ENCODE data around the gene FAM43A.

Gene FAM43A

DNA sequence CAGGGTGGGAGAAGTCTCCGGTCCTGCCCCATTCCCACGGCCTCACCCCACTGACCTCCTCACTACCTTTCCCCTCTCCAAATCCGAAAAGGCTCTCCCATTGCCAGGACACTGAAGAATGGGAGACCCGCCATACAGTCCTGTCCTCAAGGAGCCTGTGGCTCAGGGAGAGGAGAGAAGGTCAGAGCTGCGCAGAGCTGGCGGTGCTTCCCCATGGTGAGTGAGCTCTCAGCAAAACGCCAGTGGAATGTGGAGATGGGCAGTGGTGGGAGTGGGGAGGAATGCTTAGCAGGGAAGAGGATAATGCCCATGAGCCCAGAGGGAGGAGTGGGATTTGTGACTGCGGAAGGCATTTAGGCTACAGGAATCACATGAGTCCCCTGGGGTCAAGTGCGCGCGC, 20.1 kb downstream of the FAM43A start:
- no peaks in the 10 kb centered on the region for H3K36me3 Mint-ChIP-seq
- CTCF ChIA-PET: interaction anchor here (1.4 kb wide), 1 partner anchor 10 kb away, joined by 3 read pairs; no protein-coding TSS in a partner anchor
- H3K4me3 Mint-ChIP-seq: no peak overlapping the region
- no peak for DNase-seq
- no peak overlapping the region for H3K27ac Mint-ChIP-seq
- H3K27me3 Mint-ChIP-seq: peaks cover 15% of the 10 kb centered on the region
- H3K9me3 Mint-ChIP-seq: peaks cover 4% of the 10 kb centered on the region
- no peaks in the 10 kb centered on the region for H3K4me1 Mint-ChIP-seq

DNA sequence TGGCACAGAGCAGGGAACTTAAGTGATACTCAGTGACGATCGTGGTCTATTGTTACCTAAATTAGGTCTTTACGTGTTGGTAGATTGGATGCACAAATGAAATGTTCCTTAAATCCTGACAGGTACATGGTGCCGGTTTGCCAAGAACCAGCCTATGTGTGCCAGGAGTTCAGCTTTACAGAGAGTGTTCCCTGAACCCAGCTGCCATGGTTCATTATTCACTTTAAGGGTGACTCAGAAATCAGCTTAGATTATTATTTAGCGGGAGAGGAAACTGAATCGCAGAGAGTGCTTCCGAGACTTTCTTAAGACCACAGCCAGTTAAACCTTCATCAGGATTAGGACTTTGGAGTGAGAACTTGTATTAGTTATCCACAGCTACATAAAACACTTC, 21.5 kb downstream of the FAM43A start:
- Mint-ChIP-seq H3K9me3 (peaks cover 4% of the 10 kb centered on the region), H3K27me3 (peaks cover 16% of the 10 kb centered on the region), H3K4me3 (no peak overlapping the region), H3K36me3 (no peaks in the 10 kb centered on the region), H3K4me1 (no peaks in the 10 kb centered on the region), H3K27ac (no peak overlapping the region)
- CTCF ChIA-PET: no interaction called here
- DNase-seq: no peak

DNA sequence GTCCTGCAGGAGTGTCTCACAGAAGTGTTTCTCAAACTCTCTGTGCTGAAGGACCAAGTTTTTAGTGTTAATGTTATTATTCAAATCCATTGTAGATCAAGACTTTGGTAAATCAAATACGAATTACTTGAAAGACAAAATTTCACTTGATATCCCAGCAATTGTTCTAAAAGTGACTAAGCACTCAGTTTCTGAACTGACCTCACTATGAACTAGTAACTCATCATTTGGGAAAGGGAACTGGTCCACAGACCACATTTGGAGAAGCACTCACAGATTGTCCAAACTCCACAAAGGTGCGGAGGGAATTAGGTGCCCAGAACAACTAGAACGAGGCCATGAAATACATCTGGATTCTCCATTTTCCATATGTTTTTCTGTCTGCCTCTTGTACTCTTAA, 25.6 kb downstream of the FAM43A start:
- Mint-ChIP-seq H3K27ac (no peak overlapping the region), H3K27me3 (peaks cover 16% of the 10 kb centered on the region), H3K4me1 (no peaks in the 10 kb centered on the region), H3K36me3 (no peaks in the 10 kb centered on the region), H3K4me3 (no peak overlapping the region), H3K9me3 (peaks cover 4% of the 10 kb centered on the region)
- no peak for DNase-seq
- CTCF ChIA-PET: no interaction called here

DNA sequence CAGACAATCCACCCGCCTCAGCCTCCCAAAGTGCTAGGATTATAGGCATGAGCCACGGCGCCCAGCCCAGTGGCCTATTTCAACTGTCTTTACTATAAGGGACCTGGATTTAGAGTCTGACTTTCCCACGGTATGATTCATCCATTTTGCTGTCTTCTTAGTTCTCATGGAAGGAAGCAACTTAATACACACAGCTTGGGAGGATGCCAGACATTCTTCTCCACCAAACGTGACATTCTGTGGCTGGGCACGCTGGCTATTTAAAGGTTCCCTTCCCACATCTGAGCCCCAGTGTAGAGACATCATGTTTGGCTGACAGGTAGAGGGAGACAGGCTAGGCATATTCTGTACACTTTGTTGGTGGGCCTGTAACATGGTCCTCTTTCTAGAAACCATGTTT, 26.2 kb downstream of the FAM43A start:
- CTCF ChIA-PET: no interaction called here
- DNase-seq: no peak
- no peaks in the 10 kb centered on the region for H3K4me1 Mint-ChIP-seq

DNA sequence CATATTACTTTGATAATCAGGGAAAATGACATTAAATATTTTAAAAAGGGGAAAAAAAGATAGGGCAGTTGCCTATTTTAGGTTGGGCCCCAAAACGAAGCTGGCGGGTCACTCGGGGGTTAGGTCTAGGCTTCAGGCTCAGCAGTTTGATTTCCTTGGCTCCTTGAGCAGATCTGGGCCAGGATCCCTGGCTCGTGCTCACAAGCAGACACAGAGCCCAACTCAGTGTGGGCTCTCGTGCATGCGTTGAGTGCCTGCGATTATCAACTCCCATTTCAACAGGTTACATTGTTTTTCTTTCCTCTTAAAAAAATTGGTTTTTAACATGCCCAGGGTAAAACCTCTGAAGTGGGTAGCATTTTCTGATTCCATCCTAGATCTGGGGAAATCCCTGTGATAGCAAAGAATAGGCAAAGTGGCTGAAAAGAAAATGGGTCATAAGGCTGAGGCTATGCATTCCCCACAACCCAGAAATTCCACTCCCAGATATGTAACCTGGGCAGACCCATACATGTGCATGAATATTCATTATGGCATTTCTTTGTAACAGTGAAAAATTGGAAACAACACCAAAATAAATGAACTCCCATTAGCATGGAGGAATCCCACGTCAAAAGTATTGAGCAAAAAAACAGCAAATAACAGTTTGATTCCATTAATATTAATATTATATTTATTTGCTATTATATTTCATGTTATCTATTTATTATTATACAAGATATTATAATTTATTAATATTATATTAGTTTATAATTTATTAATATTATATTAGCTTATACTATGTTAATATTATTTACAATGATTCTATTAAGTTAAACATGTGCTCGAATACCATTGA, 27.8 kb downstream of the FAM43A start:
- H3K9me3 Mint-ChIP-seq: no peaks in the 10 kb centered on the region
- peaks cover 21% of the 10 kb centered on the region for H3K27me3 Mint-ChIP-seq
- no peaks in the 10 kb centered on the region for H3K4me1 Mint-ChIP-seq
- CTCF ChIA-PET: no interaction called here
- H3K4me3 Mint-ChIP-seq: no peak overlapping the region
- H3K36me3 Mint-ChIP-seq: no peaks in the 10 kb centered on the region
- DNase-seq: no peak
- H3K27ac Mint-ChIP-seq: no peak overlapping the region

More for the DNA sequence above, 26.2 kb downstream of the FAM43A start:
- Mint-ChIP-seq H3K27ac (no peak overlapping the region), H3K36me3 (no peaks in the 10 kb centered on the region), H3K4me3 (no peak overlapping the region), H3K9me3 (peaks cover 4% of the 10 kb centered on the region), H3K27me3 (peaks cover 18% of the 10 kb centered on the region)

DNA sequence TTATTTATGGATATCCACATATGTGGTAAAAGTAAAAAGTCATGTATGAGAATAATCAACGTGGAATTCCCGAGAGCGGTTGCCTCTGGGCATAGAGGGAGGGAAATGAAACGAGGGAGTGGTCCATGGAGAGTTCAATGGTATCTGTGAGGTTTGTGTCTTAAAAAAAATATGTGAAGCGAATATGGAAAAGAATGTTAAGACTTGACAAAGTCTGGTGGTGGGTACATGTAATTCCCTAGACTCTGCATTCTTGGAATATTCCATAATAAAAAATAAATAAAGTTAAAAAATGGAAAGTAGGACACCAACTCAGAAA, 28.4 kb downstream of the FAM43A start:
- CTCF ChIA-PET: no interaction called here
- Mint-ChIP-seq H3K36me3 (no peaks in the 10 kb centered on the region), H3K9me3 (no peaks in the 10 kb centered on the region), H3K4me1 (no peaks in the 10 kb centered on the region), H3K27me3 (peaks cover 21% of the 10 kb centered on the region), H3K27ac (no peak overlapping the region), H3K4me3 (no peak overlapping the region)
- DNase-seq: no peak

DNA sequence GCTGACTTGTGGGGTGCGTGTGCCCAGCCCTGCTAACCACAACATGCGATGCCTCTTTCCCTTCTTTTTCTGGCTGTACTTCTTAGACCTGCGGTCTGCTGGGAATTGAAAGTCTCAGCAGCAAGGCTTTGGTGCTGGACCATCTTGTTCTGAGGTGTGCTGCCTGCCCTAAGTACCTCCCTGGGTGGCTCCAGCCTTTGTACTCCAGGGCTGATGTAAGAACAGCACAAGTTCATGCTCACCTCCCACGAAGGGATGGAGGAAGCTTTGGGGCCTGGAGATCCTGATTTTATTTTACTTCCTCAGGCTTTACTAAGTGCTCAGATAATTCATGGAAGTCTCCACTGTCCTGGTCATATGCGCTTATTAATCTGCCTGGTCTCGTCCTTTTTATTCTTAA, 28.9 kb downstream of the FAM43A start:
- peaks cover 22% of the 10 kb centered on the region for H3K27me3 Mint-ChIP-seq
- CTCF ChIA-PET: interaction anchor here (1.3 kb wide), 1 partner anchor 9 kb away, joined by 3 read pairs; no protein-coding TSS in a partner anchor
- DNase-seq: no peak
- H3K9me3 Mint-ChIP-seq: no peaks in the 10 kb centered on the region
- H3K36me3 Mint-ChIP-seq: no peaks in the 10 kb centered on the region
- no peak overlapping the region for H3K4me3 Mint-ChIP-seq
- no peak overlapping the region for H3K27ac Mint-ChIP-seq
- H3K4me1 Mint-ChIP-seq: no peaks in the 10 kb centered on the region

DNA sequence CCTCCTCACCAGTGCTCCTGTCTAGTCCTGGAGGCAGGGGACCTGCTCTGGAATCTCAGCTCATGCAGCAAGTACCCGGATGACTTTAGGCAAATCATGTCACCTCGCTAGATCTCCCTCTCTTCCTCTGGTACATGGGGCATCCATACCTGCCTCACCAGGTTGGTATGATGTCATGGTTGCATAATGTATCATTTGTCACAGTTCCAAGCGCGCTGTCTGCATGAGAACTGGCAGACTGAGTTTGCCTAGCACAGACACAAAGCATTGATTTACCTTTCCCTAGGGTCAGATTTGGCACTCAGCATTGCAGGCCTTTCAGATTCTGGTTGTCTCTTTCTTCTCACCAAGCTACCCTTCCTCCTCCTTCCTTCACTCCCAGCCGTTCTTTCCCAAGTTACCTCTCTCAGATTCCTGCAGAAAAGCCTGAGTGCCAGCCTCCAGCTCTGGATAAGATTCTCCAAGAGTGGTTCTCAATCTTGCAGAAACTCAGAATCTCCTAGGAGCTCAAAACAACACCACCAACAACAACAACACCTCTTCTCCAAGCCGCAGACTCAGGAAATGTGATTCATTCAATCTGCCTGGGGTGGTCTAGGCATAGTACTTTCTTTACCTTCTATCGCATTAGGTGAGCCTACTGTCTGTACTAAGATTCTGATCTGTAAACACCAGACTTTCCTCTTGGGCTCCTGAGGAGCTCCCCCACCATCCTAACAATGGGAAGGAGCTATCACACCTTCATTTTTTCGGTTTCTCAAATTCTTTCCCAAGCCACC, 29.5 kb downstream of the FAM43A start:
- Mint-ChIP-seq H3K4me1 (no peaks in the 10 kb centered on the region), H3K9me3 (no peaks in the 10 kb centered on the region), H3K4me3 (no peak overlapping the region), H3K27me3 (peaks cover 26% of the 10 kb centered on the region), H3K27ac (no peak overlapping the region), H3K36me3 (no peaks in the 10 kb centered on the region)
- CTCF ChIA-PET: interaction anchor here (1.3 kb wide), 1 partner anchor 9 kb away, joined by 3 read pairs; no protein-coding TSS in a partner anchor
- no peak for DNase-seq

DNA sequence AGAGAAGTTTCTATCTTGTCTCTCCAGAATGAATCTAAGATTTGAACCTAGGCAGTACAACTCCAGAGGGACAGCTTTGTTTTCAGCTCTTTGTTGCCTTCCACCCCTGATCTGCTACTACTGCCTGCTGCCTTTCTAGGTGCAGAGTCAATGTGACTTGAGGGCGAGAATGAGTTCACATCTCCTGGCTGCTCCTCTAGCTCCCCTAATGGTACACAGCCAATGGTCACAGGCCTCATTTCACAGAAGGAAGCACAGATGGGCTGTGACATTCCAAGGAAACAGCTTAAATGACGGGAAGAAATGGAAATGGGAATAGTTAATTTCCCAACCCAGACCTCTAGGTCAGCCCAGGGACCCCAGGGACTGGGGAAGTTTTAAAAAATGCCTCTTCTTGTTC, 32.4 kb downstream of the FAM43A start:
- no peaks in the 10 kb centered on the region for H3K36me3 Mint-ChIP-seq
- CTCF ChIA-PET: no interaction called here
- no peak overlapping the region for H3K4me3 Mint-ChIP-seq
- no peaks in the 10 kb centered on the region for H3K4me1 Mint-ChIP-seq
- peaks cover 22% of the 10 kb centered on the region for H3K27me3 Mint-ChIP-seq
- H3K27ac Mint-ChIP-seq: no peak overlapping the region
- H3K9me3 Mint-ChIP-seq: no peaks in the 10 kb centered on the region
- no peak for DNase-seq

DNA sequence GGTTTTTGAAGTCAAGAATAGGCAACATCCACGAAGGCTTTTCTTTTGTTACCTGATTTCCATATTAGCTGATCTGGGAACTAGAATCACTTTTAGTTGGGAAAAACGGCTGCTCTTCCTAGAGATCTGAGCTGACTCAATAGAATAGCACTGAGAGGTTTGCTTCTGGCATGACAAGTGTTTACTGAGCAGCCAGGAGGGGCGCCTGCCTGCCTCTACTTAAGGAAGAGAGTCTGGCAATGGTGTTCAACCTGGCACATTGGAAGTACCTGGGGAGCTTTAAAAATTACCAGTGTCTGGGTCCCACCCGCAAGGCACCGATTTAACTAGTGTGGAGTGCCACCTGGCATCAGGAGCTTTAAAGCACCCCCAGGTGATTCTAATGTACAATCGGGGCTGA, 34.4 kb downstream of the FAM43A start:
- Mint-ChIP-seq H3K4me3 (no peak overlapping the region), H3K27me3 (peaks cover 26% of the 10 kb centered on the region), H3K4me1 (no peaks in the 10 kb centered on the region), H3K27ac (no peak overlapping the region), H3K9me3 (no peaks in the 10 kb centered on the region), H3K36me3 (no peaks in the 10 kb centered on the region)
- no peak for DNase-seq
- CTCF ChIA-PET: no interaction called here

DNA sequence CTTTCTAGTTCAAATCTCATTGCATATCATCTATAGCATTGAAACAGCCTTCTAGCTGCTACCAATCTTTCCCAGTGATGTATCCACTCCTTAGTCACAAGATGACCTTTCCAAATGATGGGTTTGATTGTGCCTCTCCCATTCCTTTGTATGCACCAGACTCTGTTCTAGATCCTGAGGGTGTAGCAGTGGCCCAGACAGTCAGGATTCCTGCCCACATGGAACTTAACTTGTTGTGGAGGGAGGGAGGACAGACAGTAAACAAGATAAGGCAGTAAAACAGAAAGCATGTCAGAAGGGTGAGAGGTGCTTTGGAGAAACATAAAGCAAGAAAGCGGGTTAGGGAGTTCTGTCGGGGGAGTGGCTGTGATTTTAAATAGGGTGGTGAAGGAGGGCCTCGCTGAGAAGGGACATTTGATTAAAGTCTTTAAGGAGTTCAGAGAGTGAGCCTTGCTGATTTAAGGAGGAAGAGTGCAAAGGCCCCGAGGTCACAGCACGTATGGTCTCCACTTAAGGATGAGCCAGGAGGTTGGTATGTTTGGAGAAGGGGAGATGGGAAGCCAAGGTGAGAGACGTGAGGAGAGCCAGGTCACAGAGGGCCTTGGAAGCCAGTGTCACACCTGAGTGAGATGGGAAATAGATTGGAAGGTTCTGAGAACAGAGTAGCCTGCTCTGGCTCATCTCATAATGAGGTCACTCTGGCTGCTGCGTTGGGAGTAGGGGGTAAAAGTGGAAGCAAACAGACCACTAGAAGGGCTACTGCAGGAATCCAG, 38.3 kb downstream of the FAM43A start:
- no peaks in the 10 kb centered on the region for H3K9me3 Mint-ChIP-seq

DNA sequence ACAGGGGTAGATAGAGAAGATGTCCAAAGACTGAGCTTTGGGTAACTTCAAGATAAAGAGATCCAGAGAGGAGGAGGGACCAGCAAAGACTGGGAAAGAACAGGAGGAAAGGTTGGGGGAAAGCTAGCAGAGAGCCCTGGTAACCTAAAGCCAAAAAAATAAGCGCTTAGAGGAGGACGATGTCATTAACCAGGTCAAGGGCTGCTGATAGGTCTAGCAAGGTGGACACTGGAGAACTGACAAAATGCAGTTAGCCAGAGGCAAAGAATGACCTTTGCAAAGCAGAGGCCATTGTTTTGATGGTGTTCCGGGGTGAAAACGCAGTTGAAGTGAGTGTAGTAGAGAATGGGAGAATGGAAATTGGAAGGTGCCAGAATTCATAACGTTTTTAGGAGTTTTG, 39.7 kb downstream of the FAM43A start:
- Mint-ChIP-seq H3K36me3 (no peaks in the 10 kb centered on the region), H3K27ac (no peak overlapping the region), H3K4me3 (no peak overlapping the region), H3K9me3 (no peaks in the 10 kb centered on the region), H3K27me3 (peaks cover 22% of the 10 kb centered on the region), H3K4me1 (no peaks in the 10 kb centered on the region)
- CTCF ChIA-PET: no interaction called here
- no peak for DNase-seq

More for the DNA sequence above, 38.3 kb downstream of the FAM43A start:
- H3K27ac Mint-ChIP-seq: no peak overlapping the region
- H3K36me3 Mint-ChIP-seq: no peaks in the 10 kb centered on the region
- H3K4me1 Mint-ChIP-seq: no peaks in the 10 kb centered on the region
- DNase-seq: no peak
- peaks cover 22% of the 10 kb centered on the region for H3K27me3 Mint-ChIP-seq
- CTCF ChIA-PET: no interaction called here
- H3K4me3 Mint-ChIP-seq: no peak overlapping the region

DNA sequence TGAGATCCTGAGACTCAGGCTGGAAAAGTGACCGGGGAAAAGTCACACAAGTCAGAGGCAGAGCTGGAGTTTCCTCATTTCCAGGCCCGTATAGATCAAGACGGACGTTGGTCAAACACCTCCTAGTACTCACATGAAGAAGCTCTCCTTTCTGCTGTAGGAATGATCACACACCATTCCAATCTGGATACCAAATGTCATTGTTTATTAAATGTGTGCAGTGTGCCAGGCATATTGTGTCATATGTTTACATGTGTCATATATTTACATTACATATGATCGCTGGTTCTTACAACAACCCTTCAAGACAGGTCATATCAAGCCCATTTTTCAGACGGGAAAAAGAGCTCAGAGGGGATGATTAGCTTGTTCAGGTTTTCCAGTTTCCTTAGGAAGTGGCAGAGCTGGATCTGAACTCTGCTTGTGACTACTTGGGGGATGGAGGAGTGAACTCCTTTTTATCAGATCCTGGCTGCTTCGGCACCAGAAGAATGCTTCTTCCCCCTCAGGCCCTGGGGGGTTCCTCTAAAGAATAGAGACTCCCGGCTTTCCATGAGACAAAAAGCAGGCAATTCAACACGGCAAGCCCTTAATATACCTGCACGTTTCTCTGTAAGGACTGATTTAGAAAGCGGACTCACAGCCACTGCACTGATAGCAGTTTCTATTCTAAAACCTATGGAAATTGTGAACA, 41.9 kb downstream of the FAM43A start:
- Mint-ChIP-seq H3K27me3 (peaks cover 30% of the 10 kb centered on the region), H3K4me3 (no peak overlapping the region), H3K4me1 (no peaks in the 10 kb centered on the region), H3K27ac (no peak overlapping the region), H3K36me3 (no peaks in the 10 kb centered on the region), H3K9me3 (no peaks in the 10 kb centered on the region)
- CTCF ChIA-PET: no interaction called here
- DNase-seq: no peak

DNA sequence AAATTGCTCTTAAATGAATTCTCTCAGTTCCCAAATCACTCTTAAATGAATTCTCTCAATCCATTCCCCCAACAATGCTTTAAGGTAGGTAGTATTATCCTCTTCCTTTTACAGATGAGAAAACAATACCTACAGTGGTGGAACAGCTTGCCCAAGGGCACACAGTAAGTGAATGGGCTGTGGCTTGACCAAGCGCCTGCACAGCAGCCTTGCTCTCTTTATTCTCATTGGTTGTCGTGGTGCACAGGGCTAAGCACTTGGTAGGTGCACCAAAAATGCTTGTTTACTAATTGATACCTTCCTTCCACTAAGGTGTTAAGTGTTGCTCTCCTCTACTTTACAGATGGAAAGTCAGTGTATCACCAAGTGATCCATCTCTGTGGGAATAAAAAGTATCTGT, 43.3 kb downstream of the FAM43A start:
- no peak overlapping the region for H3K4me3 Mint-ChIP-seq
- no peaks in the 10 kb centered on the region for H3K9me3 Mint-ChIP-seq
- no peaks in the 10 kb centered on the region for H3K4me1 Mint-ChIP-seq
- H3K36me3 Mint-ChIP-seq: no peaks in the 10 kb centered on the region
- CTCF ChIA-PET: no interaction called here
- no peak overlapping the region for H3K27ac Mint-ChIP-seq
- peaks cover 35% of the 10 kb centered on the region for H3K27me3 Mint-ChIP-seq
- DNase-seq: no peak

Data from activated naive CD4-positive, alpha-beta T cell treated with anti-CD3 and anti-CD28 coated beads, Interleukin-2, amount 10 ng/mL, durations not matched to agents 7 days and 5 days (primary cell).